Ishikawa (cell line): ENCODE results near the gene RTN4RL1.

ENCODE experiments used
- CEBPB ChIP-seq: IDR thresholded peaks from 2 replicates; pipeline ENCODE4 v1.6.1; 2012
- CREB1 ChIP-seq: IDR thresholded peaks from 2 replicates; pipeline ENCODE4 v1.6.1; 2012; ENCODE audit warnings: low read depth
- EGR1 ChIP-seq: IDR thresholded peaks from 2 replicates; pipeline ENCODE4 v1.6.1; 2012
- EP300 ChIP-seq: IDR thresholded peaks from 2 replicates; pipeline ENCODE4 v1.6.1; 2012; ENCODE audit warnings: borderline replicate concordance
- FOXM1 ChIP-seq: IDR thresholded peaks from 2 replicates; pipeline ENCODE4 v1.6.1; 2012; ENCODE audit warnings: low read depth, borderline replicate concordance
- NFIC ChIP-seq: IDR thresholded peaks from 2 replicates; pipeline ENCODE4 v1.6.1; 2012
- RAD21 ChIP-seq: IDR thresholded peaks from 2 replicates; pipeline ENCODE4 v1.6.1; 2012; ENCODE audit warnings: low read depth
- TAF1 ChIP-seq: IDR thresholded peaks from 2 replicates; pipeline ENCODE4 v1.6.1; 2012; ENCODE audit warnings: low read depth, mild to moderate bottlenecking
- TCF12 ChIP-seq: IDR thresholded peaks from 2 replicates; pipeline ENCODE4 v1.6.1; 2012; ENCODE audit warnings: low read depth
- TEAD4 ChIP-seq: IDR thresholded peaks from 2 replicates; pipeline ENCODE4 v1.6.1; 2012
- YY1 ChIP-seq: IDR thresholded peaks from 2 replicates; pipeline ENCODE4 v1.6.1; 2012; ENCODE audit warnings: low read depth
- ZBTB7A ChIP-seq: IDR thresholded peaks from 2 replicates; pipeline ENCODE4 v1.6.1; 2012; ENCODE audit warnings: low read depth
- TF ChIP-seq, protein P1 (sequence below): IDR thresholded peaks from 2 replicates; pipeline ENCODE4 v1.6.1; 2012
- TF ChIP-seq, protein P2 (sequence below): IDR thresholded peaks from 2 replicates; pipeline ENCODE4 v1.6.1; 2012; ENCODE audit warnings: low read depth, mild to moderate bottlenecking
- TF ChIP-seq, protein P3 (sequence below): IDR thresholded peaks from 2 replicates; pipeline ENCODE4 v1.6.1; 2012

Gene RTN4RL1

DNA sequence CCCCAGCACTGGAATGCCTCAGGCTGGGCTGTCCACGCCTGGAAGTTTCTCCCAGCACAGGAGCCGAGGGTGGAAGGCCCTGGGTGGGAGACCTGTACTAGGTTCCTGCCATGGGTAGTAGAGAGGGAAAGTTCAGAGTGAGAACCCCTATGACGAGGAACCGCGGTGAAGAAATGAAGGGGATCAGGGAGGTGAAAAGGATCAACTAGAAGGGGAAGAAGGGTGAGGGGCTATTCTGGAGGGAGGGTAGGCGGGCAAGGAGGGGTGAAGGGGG is 35.2 kb upstream of the RTN4RL1 start:
- no peak for TF ChIP-seq TEAD4
- TF ChIP-seq ZBTB7A, result no peak
- TF ChIP-seq, protein P1, sequence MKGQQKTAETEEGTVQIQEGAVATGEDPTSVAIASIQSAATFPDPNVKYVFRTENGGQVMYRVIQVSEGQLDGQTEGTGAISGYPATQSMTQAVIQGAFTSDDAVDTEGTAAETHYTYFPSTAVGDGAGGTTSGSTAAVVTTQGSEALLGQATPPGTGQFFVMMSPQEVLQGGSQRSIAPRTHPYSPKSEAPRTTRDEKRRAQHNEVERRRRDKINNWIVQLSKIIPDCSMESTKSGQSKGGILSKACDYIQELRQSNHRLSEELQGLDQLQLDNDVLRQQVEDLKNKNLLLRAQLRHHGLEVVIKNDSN, result no peak
- no peak for TF ChIP-seq CREB1
- TF ChIP-seq, protein P2, sequence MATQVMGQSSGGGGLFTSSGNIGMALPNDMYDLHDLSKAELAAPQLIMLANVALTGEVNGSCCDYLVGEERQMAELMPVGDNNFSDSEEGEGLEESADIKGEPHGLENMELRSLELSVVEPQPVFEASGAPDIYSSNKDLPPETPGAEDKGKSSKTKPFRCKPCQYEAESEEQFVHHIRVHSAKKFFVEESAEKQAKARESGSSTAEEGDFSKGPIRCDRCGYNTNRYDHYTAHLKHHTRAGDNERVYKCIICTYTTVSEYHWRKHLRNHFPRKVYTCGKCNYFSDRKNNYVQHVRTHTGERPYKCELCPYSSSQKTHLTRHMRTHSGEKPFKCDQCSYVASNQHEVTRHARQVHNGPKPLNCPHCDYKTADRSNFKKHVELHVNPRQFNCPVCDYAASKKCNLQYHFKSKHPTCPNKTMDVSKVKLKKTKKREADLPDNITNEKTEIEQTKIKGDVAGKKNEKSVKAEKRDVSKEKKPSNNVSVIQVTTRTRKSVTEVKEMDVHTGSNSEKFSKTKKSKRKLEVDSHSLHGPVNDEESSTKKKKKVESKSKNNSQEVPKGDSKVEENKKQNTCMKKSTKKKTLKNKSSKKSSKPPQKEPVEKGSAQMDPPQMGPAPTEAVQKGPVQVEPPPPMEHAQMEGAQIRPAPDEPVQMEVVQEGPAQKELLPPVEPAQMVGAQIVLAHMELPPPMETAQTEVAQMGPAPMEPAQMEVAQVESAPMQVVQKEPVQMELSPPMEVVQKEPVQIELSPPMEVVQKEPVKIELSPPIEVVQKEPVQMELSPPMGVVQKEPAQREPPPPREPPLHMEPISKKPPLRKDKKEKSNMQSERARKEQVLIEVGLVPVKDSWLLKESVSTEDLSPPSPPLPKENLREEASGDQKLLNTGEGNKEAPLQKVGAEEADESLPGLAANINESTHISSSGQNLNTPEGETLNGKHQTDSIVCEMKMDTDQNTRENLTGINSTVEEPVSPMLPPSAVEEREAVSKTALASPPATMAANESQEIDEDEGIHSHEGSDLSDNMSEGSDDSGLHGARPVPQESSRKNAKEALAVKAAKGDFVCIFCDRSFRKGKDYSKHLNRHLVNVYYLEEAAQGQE, result no peak
- TF ChIP-seq TAF1, result no peak
- no peak for TF ChIP-seq YY1
- TF ChIP-seq FOXM1, result no peak
- TF ChIP-seq RAD21, result no peak
- no peak for TF ChIP-seq NFIC
- no peak for TF ChIP-seq CEBPB
- TF ChIP-seq TCF12, result no peak
- TF ChIP-seq, protein P3, sequence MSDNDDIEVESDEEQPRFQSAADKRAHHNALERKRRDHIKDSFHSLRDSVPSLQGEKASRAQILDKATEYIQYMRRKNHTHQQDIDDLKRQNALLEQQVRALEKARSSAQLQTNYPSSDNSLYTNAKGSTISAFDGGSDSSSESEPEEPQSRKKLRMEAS, result no peak

DNA sequence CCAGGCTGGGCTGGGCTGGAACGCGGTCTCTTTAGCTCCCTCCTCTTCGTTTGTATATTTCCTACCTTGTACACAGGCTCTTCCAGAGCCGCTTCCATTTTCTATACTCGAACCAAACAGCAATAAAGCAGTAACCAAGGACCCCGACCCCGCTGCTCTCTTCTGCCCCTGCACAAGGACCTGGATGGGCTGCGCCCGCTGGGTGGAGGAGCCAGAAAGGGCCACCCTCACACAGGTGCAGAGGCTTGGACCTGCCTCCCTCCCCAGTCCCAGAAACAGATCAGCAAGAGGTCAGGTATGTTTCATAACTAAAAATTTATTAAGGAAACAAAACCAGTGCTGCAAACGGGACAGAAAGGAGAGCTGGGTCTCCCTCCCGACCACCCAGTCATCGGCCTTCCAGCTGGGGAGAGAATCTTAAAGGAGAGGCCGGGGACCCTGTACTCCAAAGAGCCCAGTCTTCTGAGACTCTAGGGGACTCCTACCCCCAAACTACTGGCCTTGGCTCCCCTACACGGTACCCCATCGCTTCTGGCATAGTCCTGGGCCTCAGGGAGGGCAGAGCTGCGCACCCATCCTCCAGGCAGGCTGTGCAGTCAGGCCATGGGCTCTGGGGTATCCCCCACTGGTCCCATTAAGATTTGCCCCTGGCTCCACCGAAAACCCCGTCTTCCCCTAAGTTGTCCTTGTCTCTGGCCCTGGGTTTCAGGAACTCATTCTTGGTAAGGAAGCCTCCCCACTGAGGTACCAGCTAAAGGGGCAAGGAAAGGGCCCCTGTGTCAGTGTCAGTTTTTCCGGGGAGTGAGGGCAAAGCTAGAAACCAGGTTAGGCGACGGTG is 34.6 kb upstream of the RTN4RL1 start:
- TF ChIP-seq EGR1, result no peak
- no peak for TF ChIP-seq RAD21
- TF ChIP-seq, protein P3, result no peak
- TF ChIP-seq, protein P2, result no peak
- TF ChIP-seq, protein P1, result no peak

DNA sequence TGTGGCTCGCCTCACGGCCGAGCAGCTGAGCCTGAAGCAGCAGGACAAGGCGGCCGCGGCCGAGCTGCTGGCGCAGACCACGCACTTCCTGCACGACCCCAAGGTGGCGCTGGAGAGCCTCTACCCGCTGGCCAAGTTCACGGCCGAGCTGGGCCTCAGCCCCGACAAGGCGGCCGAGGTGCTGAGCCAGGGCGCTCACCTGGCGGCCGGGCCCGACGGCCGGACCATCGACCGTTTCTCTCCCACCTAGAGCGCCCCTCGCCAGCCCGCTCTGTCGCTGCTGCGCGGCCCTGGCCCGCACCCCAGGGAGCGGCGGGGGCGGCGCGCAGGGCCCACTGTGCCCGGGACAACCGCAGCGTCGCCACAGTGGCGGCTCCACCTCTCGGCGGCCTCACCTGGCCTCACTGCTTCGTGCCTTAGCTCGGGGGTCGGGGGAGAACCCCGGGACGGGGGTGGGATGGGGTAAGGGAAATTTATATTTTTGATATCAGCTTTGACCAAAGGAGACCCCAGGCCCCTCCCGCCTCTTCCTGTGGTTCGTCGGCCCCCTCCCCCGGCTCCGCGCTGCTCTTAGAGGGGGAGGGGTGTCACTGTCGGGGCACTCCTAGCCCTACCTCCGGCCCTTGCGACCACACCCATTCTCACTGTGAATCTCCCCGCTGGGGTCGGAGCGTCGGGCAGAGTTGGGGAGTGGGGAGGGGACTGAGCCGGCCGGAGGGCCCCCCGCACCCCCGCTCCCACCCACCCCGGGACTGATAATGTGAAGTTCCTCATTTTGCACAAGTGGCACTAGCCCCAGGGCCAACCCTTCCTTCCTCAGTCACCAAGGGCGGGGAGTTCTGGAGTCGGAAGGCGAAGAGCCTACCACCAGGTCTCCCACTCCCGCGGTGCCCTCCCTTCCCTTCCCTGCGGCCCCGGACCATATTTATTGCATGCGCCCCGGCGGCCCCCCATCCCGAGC is 33.7 kb upstream of the RTN4RL1 start:
- no peak for TF ChIP-seq YY1
- peak; percentile 45; the same call in 1 of the 2 replicates for TF ChIP-seq RAD21

DNA sequence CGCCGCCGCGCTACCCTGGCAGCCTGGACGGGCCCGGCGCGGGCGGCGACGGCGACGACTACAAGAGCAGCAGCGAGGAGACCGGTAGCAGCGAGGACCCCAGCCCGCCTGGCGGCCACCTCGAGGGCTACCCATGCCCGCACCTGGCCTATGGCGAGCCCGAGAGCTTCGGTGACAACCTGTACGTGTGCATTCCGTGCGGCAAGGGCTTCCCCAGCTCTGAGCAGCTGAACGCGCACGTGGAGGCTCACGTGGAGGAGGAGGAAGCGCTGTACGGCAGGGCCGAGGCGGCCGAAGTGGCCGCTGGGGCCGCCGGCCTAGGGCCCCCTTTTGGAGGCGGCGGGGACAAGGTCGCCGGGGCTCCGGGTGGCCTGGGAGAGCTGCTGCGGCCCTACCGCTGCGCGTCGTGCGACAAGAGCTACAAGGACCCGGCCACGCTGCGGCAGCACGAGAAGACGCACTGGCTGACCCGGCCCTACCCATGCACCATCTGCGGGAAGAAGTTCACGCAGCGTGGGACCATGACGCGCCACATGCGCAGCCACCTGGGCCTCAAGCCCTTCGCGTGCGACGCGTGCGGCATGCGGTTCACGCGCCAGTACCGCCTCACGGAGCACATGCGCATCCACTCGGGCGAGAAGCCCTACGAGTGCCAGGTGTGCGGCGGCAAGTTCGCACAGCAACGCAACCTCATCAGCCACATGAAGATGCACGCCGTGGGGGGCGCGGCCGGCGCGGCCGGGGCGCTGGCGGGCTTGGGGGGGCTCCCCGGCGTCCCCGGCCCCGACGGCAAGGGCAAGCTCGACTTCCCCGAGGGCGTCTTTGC is 32.8 kb upstream of the RTN4RL1 start:
- TF ChIP-seq RAD21 (no peak), NFIC (no peak), TEAD4 (no peak), TCF12 (no peak), EP300 (no peak), YY1 (no peak), EGR1 (no peak), FOXM1 (no peak), TAF1 (no peak), CEBPB (no peak), CREB1 (no peak), ZBTB7A (no peak)
- TF ChIP-seq, protein P1, result no peak
- TF ChIP-seq, protein P2, result no peak
- TF ChIP-seq, protein P3, result no peak
